Tibial nerve (tissue), 3 donors: ENCODE data around the gene PLCB4.

Source experiments
- POLR2A ChIP-seq, 2 donors: fragments of 450-650 bp; IDR thresholded peaks; one replicate each; pipeline ENCODE4 v1.6.1; 2017; ENCODE audit warnings: antibody characterized with exemption in 2 of 2, mild to moderate bottlenecking in 2 of 2, moderate library complexity in 2 of 2
- TF ChIP-seq, protein P1 (sequence below), 5 experiments: fragments of 200-600 bp in 3 of 5; fragments of 450-650 bp in 2 of 5; sonication (generic) in 3 of 5; IDR thresholded peaks; one replicate each; pipeline ENCODE4 v1.5.1; 2016 to 2019; ENCODE audit warnings: antibody characterized with exemption in 5 of 5, mild to moderate bottlenecking in 3 of 5, moderate library complexity in 2 of 5

DNA sequence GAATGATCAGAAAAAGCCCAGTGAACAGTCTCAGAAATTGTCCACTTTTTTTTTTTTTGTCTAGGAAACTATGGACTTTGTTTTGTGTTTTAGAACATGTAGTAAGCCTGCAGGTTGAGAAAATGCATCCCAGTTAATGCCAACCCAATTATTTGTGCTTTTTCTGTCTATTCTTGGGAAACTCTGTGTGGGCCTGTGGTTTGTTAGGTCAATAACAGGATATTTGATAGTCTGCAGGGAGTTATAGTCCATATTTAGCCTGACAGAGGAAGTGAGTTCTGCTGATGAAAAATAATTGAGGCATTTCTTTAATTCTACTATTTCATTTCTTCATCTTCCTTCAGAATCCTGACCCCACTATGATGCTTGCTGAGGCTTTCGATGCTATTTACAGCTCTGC is 291.5 kb downstream of the PLCB4 start:
- TF ChIP-seq, protein P1, sequence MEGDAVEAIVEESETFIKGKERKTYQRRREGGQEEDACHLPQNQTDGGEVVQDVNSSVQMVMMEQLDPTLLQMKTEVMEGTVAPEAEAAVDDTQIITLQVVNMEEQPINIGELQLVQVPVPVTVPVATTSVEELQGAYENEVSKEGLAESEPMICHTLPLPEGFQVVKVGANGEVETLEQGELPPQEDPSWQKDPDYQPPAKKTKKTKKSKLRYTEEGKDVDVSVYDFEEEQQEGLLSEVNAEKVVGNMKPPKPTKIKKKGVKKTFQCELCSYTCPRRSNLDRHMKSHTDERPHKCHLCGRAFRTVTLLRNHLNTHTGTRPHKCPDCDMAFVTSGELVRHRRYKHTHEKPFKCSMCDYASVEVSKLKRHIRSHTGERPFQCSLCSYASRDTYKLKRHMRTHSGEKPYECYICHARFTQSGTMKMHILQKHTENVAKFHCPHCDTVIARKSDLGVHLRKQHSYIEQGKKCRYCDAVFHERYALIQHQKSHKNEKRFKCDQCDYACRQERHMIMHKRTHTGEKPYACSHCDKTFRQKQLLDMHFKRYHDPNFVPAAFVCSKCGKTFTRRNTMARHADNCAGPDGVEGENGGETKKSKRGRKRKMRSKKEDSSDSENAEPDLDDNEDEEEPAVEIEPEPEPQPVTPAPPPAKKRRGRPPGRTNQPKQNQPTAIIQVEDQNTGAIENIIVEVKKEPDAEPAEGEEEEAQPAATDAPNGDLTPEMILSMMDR (IDR thresholded peaks at IDR 0.05) = no peak
- TF ChIP-seq POLR2A (IDR thresholded peaks at IDR 0.05) = no peak
